ENCODE results near the gene PALM. TPM values are rescaled to one million over a fixed set of nuclear protein-coding genes. Genes with fewer than 3 reads are reported as not detected.

The PALM gene
- polyA plus RNA-seq, 1 donor from 2014 or later = 74.8 TPM

- Histone ChIP-seq H4K20me1 (ENCODE audit: insufficient read depth) (no peaks in the 10 kb centered on the region), H3K9me3 (ENCODE audit: low read length) (no peaks in the 10 kb centered on the region), H3K9ac (ENCODE audit: low read length) (no peak overlapping the region), H3K9me2 (ENCODE audit: insufficient read depth, low read length) (no peaks in the 10 kb centered on the region), H3K27me3 (ENCODE audit: insufficient read depth, low read depth, low read length) (no peaks in the 10 kb centered on the region), H3K27ac (ENCODE audit: low read length) (no peak overlapping the region), H3K4me2 (ENCODE audit: low read length) (no peak overlapping the region), H3F3A (ENCODE audit: insufficient read depth, low read length, poor library complexity, severe bottlenecking) (no peaks in the 10 kb centered on the region), H2AFZ (ENCODE audit: low read depth, low read length) (no peak overlapping the region), H3K79me2 (replicated peaks; ENCODE audit: insufficient read depth, low read length) (no peaks in the 10 kb centered on the region), H3K4me3 (ENCODE audit: low read length) (no peak overlapping the region), H3K36me3 (ENCODE audit: insufficient read depth, low read length) (no peaks in the 10 kb centered on the region)
- TF ChIP-seq EP300 (conservative IDR thresholded peaks at IDR 0.05; ENCODE audit: poor library complexity, severe bottlenecking) (no peak), EZH2 (IDR thresholded peaks at IDR 0.05; ENCODE audit: borderline replicate concordance, insufficient read depth, low read length, poor library complexity, severe bottlenecking) (no peak), CTCF (IDR thresholded peaks at IDR 0.05; ENCODE audit: poor library complexity, severe bottlenecking) (no peak), REST (IDR thresholded peaks at IDR 0.05; ENCODE audit: borderline replicate concordance) (no peak), TAF1 (IDR thresholded peaks at IDR 0.05; ENCODE audit: low read depth) (no peak), RAD21 (conservative IDR thresholded peaks at IDR 0.05) (no peak), MXI1 (conservative IDR thresholded peaks at IDR 0.05; ENCODE audit: poor library complexity, severe bottlenecking) (no peak), SMC3 (conservative IDR thresholded peaks at IDR 0.05; ENCODE audit: poor library complexity) (no peak), POLR2AphosphoS5 (IDR thresholded peaks at IDR 0.05) (no peak)
These were observed 20.5 kb upstream of the PALM start for GRCh38 chr19:688214-688613.

DNA sequence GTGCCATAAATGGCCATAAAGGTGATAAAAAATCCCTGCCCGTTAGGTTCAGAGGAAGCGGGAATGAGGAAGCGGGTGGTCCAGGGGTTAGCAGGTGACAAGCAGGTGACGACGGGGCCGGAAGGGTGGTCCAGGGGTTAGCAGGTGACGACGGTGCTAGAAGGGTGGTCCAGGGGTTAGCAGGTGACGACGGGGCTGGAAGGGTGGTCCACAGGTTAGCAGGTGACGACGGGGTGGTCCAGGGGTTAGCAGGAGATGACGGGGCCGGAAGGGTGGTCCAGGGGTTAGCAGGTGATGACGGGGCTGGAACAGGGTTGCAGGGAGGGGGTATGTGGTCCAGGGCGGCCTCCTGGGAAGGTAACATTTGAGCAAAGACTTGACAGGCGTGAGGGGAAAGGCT is 19.7 kb upstream of the PALM start:
- Histone ChIP-seq H3K4me3 (ENCODE audit: low read length) (no peak overlapping the region), H3F3A (ENCODE audit: insufficient read depth, low read length, poor library complexity, severe bottlenecking) (no peaks in the 10 kb centered on the region), H2AFZ (ENCODE audit: low read depth, low read length) (no peak overlapping the region), H3K9me2 (ENCODE audit: insufficient read depth, low read length) (no peaks in the 10 kb centered on the region), H3K27ac (ENCODE audit: low read length) (no peak overlapping the region), H3K79me2 (replicated peaks; ENCODE audit: insufficient read depth, low read length) (no peaks in the 10 kb centered on the region), H3K9ac (ENCODE audit: low read length) (no peak overlapping the region), H3K36me3 (ENCODE audit: insufficient read depth, low read length) (no peaks in the 10 kb centered on the region), H3K27me3 (ENCODE audit: insufficient read depth, low read depth, low read length) (no peaks in the 10 kb centered on the region), H3K4me2 (ENCODE audit: low read length) (no peak overlapping the region), H4K20me1 (ENCODE audit: insufficient read depth) (no peaks in the 10 kb centered on the region), H3K9me3 (ENCODE audit: low read length) (no peaks in the 10 kb centered on the region)
- no peak for TF ChIP-seq EZH2 (IDR thresholded peaks at IDR 0.05; ENCODE audit: borderline replicate concordance, insufficient read depth, low read length, poor library complexity, severe bottlenecking)
- TF ChIP-seq RAD21 (conservative IDR thresholded peaks at IDR 0.05) = no peak
- no peak for TF ChIP-seq TAF1 (IDR thresholded peaks at IDR 0.05; ENCODE audit: low read depth)
- no peak for TF ChIP-seq EP300 (conservative IDR thresholded peaks at IDR 0.05; ENCODE audit: poor library complexity, severe bottlenecking)
- TF ChIP-seq SMC3 (conservative IDR thresholded peaks at IDR 0.05; ENCODE audit: poor library complexity) = no peak
- TF ChIP-seq MXI1 (conservative IDR thresholded peaks at IDR 0.05; ENCODE audit: poor library complexity, severe bottlenecking) = no peak
- no peak for TF ChIP-seq REST (IDR thresholded peaks at IDR 0.05; ENCODE audit: borderline replicate concordance)
- no peak for TF ChIP-seq CTCF (IDR thresholded peaks at IDR 0.05; ENCODE audit: poor library complexity, severe bottlenecking)
- no peak for TF ChIP-seq POLR2AphosphoS5 (IDR thresholded peaks at IDR 0.05)
